HUES6 (cell line): ENCODE measurements around the gene TTC4.

Experiments used
- H3K27ac ChIP-seq: 2 replicates; pipeline ENCODE4 v1.7.0; 2013; ENCODE audit warnings: low read depth, mild to moderate bottlenecking, low read length, inconsistent platforms
- H3K27me3 ChIP-seq: 2 replicates; pipeline ENCODE4 v1.6.1; 2013; ENCODE audit warnings: low read length; ENCODE audit not compliant: control insufficient read depth, insufficient read depth
- H3K36me3 ChIP-seq: 2 replicates; pipeline ENCODE4 v1.6.1; 2013; ENCODE audit warnings: low read length; ENCODE audit not compliant: control insufficient read depth, insufficient read depth
- H3K4me1 ChIP-seq: 2 replicates; pipeline ENCODE4 v1.6.1; 2013; ENCODE audit warnings: low read length; ENCODE audit not compliant: control insufficient read depth, insufficient read depth
- H3K4me3 ChIP-seq: 2 replicates; pipeline ENCODE4 v1.5.1; 2013; ENCODE audit warnings: low read depth, low read length
- H3K9ac ChIP-seq: one replicate; pipeline ENCODE4 v1.6.1; 2013; ENCODE audit warnings: mild to moderate bottlenecking, low read length
- H3K9me3 ChIP-seq: 2 replicates; pipeline ENCODE4 v1.6.1; 2013; ENCODE audit warnings: low read depth, low read length; ENCODE audit not compliant: control insufficient read depth, insufficient read depth

TTC4 gene, protein sequence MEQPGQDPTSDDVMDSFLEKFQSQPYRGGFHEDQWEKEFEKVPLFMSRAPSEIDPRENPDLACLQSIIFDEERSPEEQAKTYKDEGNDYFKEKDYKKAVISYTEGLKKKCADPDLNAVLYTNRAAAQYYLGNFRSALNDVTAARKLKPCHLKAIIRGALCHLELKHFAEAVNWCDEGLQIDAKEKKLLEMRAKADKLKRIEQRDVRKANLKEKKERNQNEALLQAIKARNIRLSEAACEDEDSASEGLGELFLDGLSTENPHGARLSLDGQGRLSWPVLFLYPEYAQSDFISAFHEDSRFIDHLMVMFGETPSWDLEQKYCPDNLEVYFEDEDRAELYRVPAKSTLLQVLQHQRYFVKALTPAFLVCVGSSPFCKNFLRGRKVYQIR

DNA sequence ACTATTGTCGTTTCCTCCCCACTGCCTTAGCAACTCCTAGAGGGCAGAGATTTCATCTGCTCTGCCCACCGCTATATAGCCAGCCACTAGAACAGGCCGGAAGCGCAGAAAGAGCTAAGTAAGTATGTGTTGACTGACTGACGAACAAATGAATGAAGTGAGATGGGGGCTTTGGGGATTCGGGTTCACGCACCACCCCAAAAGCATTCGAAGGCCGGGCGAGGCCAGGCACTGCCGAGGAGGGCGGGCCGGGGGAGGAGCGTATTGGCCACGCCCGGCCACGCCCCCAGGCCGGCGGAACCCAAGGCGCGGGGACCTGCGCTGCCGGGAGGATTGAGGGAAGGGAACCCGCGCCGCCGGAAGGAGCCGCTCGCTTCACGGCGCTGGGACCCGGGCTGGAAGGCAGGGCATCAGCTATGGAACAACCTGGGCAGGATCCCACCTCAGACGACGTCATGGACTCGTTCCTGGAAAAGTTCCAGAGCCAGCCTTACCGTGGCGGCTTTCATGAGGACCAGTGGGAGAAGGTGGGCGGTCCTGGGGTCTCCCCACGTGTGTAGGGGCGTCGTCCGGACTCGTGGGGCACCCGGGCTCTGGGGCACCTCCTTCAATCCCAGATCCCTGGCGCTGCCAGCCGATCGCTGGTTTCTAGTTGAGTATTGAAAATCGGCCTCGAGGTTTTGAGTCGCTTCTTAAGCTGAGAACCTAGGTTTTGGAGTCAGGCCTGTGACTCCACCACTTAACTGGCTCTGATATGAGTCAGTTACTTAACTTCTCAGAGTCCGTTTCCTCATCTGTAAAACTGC lies at the start of gene TTC4:
Gene TTC4, plus strand, starts transcription at position 369 of the 806 bp plus-strand sequence. Its CDS starts 48 bp downstream, at position 417.
- H3K9me3 ChIP-seq = no peaks in the 10 kb centered on the region
- 0 out of 2 replicates have a peak, but pooled peaks cover 8% of the 10 kb centered on the region for H3K27me3 ChIP-seq
- peak within 1 kb of the TSS; percentile 96 for H3K4me3 ChIP-seq
- peak within 1 kb of the TSS; percentile 90 for H3K9ac ChIP-seq
- H3K27ac ChIP-seq = peak within 1 kb of the TSS; percentile 58; the same call in 1 of the 2 replicates
- H3K36me3 ChIP-seq = peaks cover 22% of the 10 kb centered on the region
- peaks cover 7% of the 10 kb centered on the region for H3K4me1 ChIP-seq

DNA sequence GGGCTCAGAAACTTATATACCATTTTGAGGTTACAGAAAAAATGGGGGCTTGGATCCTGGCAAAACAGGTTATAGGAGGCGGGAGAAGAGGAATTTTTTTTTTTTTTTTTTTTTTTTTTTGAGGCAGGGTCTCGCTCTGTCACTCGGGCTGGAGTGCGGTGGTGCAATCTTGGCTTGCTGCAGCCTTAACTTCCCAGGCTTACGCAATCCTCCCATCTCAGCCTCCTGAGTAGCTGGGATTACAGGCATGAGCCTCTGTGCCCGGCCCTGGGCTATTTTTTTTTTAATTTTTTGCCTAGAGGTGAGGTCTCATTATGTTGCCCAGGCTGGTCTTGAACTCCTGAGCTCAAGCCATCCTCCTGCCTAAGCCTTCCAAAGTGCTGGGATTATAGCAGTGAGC lies 49.3 kb upstream of the TTC4 start:
- Histone ChIP-seq H3K4me1 (no peaks in the 10 kb centered on the region), H3K4me3 (no peak overlapping the region), H3K27me3 (no peaks in the 10 kb centered on the region), H3K36me3 (no peaks in the 10 kb centered on the region), H3K9ac (no peak overlapping the region), H3K27ac (no peak overlapping the region), H3K9me3 (no peaks in the 10 kb centered on the region)

GRCh38 chr1:54667797-54668196 lies 47.9 kb upstream of the TTC4 start:
- no peaks in the 10 kb centered on the region for H3K4me1 ChIP-seq
- H3K9ac ChIP-seq = no peak overlapping the region
- H3K4me3 ChIP-seq = no peak overlapping the region
- no peaks in the 10 kb centered on the region for H3K36me3 ChIP-seq
- H3K27me3 ChIP-seq = no peaks in the 10 kb centered on the region
- no peak overlapping the region for H3K27ac ChIP-seq
- no peaks in the 10 kb centered on the region for H3K9me3 ChIP-seq

GRCh38 chr1:54668567-54668966 lies 47.1 kb upstream of the TTC4 start:
- no peak overlapping the region for H3K9ac ChIP-seq
- H3K27me3 ChIP-seq = no peaks in the 10 kb centered on the region
- H3K27ac ChIP-seq = no peak overlapping the region
- no peaks in the 10 kb centered on the region for H3K9me3 ChIP-seq
- H3K4me1 ChIP-seq = no peaks in the 10 kb centered on the region
- H3K4me3 ChIP-seq = no peak overlapping the region
- no peaks in the 10 kb centered on the region for H3K36me3 ChIP-seq

DNA sequence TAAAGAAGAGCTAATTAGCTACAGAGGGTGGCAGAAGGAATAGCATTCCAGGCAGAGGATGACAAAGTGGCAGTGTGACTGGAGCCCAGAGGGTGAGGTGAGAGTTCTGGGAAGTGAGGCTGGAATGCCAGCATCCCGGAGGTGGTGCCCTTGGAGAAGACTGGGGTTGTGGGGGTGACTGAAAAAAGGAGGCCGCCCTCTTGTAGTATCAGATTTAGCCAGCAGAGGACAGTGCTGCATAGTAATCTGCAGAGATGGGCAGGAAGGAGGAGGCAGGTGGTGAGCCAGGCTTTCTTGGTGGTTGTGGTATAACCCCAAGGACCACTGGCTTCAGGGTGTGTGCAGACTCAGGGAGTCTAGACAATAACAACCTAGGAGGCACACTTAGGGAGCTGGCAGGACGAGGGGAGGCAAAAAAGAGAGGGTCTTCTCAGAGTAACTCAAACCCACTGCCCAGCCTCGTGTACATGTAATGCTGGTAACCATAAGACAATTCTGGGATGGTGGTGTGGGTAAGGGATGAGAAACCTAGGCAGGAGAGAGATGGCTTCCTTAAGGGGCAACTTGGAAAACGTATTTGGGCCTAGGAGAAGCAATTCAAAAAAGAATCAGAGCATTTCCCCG lies 43.6 kb upstream of the TTC4 start:
- H3K36me3 ChIP-seq = no peaks in the 10 kb centered on the region
- no peak overlapping the region for H3K4me3 ChIP-seq
- H3K27me3 ChIP-seq = no peaks in the 10 kb centered on the region
- H3K4me1 ChIP-seq = no peaks in the 10 kb centered on the region
- no peaks in the 10 kb centered on the region for H3K9me3 ChIP-seq
- no peak overlapping the region for H3K27ac ChIP-seq
- no peak overlapping the region for H3K9ac ChIP-seq

DNA sequence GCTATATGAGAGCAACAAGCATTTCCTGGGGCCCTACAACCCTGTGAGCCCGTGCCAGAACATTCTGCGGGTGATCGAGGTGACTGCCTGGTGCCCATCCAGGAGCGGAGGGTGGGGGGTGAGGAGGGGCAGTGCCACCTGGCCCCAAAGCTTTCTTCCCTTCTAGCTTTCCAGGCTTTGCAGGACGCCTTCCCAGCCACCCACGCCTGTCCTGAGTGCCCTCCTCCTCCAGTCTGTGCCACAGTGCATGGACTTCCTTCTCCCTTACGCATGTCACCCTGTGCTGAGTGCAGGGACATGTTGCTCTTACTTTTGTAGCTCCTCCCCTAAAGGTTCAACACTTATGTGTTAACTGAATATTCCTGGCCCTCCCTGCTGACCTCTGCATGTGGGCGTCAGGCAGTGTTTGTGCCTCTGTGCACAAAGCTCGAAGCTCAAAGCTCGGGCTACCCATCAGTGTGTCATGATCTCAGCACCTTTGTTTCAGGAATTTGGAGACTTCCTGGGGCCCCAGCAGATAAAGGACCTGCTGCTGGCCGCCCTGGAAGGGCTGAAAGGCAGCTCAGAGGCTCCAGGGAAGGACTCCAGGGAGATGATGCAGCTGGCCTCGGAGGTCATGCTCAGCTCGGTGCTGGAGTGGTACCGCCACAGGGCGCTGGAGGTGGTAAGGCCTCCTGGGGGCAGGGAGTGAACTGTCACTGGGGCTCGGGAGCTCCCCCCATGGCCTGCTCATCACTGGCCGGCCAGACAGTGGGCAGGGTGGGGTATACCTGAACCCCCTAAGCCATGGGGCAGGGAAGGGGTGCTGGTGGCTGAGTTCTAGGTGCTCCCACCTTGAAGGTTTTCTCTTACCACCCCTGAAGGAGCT lies 36.7 kb upstream of the TTC4 start:
- H3K9ac ChIP-seq = no peak overlapping the region
- no peaks in the 10 kb centered on the region for H3K27me3 ChIP-seq
- peaks cover 11% of the 10 kb centered on the region; the same call in 1 of the 2 replicates for H3K4me1 ChIP-seq
- no peaks in the 10 kb centered on the region for H3K36me3 ChIP-seq
- H3K9me3 ChIP-seq = no peaks in the 10 kb centered on the region
- no peak overlapping the region for H3K27ac ChIP-seq
- H3K4me3 ChIP-seq = no peak overlapping the region

DNA sequence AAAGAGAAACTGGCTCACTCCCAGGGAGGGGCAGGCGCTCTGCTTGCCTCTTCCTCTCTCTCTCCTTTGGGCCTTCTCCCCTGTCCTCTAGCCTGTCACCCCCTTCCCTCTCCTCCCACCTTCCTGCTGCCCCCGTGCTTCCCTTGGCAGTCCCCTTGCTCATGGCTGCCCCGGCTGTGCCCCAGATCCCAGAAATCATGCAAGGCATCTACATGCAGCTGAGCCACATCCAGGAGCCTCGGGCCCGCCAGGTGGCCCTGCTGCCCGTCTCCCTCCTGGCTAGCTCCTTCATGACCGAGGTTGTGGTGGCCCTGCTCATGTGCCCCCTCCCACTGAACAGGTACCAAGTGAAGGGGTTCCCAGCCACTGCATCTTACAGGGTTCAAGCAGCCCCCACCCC lies 36.0 kb upstream of the TTC4 start:
- H3K27me3 ChIP-seq = no peaks in the 10 kb centered on the region
- H3K4me1 ChIP-seq = peaks cover 11% of the 10 kb centered on the region; the same call in 1 of the 2 replicates
- no peak overlapping the region for H3K27ac ChIP-seq
- H3K9me3 ChIP-seq = no peaks in the 10 kb centered on the region
- no peak overlapping the region for H3K9ac ChIP-seq
- H3K4me3 ChIP-seq = no peak overlapping the region
- H3K36me3 ChIP-seq = no peaks in the 10 kb centered on the region

DNA sequence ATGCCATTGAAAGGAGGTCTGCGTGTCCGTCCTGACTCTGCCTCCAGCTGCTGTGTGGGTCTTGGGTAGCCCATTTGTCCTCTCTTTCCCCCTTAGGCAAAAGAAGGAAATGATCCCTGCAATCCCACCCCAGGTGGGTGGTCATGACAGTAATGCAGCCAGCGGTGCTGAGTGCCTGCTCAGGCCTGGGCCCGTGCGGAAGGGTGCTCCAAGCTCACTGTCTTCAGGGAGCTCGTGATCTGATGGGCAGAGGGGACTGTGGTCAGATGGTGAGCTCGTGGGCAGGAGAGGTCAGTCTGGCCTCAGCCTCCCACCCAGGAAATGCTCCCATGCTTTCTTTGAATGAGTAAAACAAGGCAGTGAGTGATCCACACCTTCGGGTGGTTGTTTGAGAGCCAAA lies 35.3 kb upstream of the TTC4 start:
- no peaks in the 10 kb centered on the region for H3K9me3 ChIP-seq
- no peak overlapping the region for H3K27ac ChIP-seq
- no peak overlapping the region for H3K4me3 ChIP-seq
- H3K36me3 ChIP-seq = no peaks in the 10 kb centered on the region
- H3K27me3 ChIP-seq = no peaks in the 10 kb centered on the region
- H3K4me1 ChIP-seq = peaks cover 11% of the 10 kb centered on the region; the same call in 1 of the 2 replicates
- no peak overlapping the region for H3K9ac ChIP-seq

DNA sequence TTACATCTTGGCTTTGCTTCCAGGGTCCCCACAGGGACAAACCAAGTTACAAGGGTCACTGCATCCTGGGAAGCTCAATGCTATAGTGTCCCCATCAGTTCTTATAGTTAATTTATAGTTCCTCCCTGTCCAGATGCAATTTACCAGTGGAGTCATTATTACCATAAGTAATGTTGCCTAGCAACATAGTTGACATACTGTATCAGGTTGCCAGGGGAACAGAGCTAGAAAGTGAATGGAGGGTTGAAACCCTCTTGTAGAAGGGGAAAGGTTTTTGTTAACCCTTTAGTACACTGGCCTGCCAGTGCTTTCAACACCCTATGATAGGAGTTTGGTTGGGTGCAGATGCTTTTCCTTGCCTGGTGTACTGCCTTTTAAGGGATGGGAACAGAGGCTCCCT lies 34.3 kb upstream of the TTC4 start:
- peaks cover 11% of the 10 kb centered on the region; the same call in 1 of the 2 replicates for H3K4me1 ChIP-seq
- H3K4me3 ChIP-seq = no peak overlapping the region
- no peaks in the 10 kb centered on the region for H3K27me3 ChIP-seq
- no peak overlapping the region for H3K9ac ChIP-seq
- H3K36me3 ChIP-seq = no peaks in the 10 kb centered on the region
- H3K27ac ChIP-seq = no peak overlapping the region
- H3K9me3 ChIP-seq = no peaks in the 10 kb centered on the region

GRCh38 chr1:54683453-54683852 lies 32.2 kb upstream of the TTC4 start:
- peaks cover 11% of the 10 kb centered on the region; the same call in 1 of the 2 replicates for H3K4me1 ChIP-seq
- no peaks in the 10 kb centered on the region for H3K27me3 ChIP-seq
- no peak overlapping the region for H3K27ac ChIP-seq
- H3K4me3 ChIP-seq = no peak overlapping the region
- H3K9ac ChIP-seq = no peak overlapping the region
- no peaks in the 10 kb centered on the region for H3K9me3 ChIP-seq
- H3K36me3 ChIP-seq = no peaks in the 10 kb centered on the region
